Uterus (tissue), 2 donors: Measurements from ENCODE around the gene MAPRE3.

Experiments
- CTCF ChIP-seq, 4 experiments: fragments of 200-600 bp in 2 of 4; fragments of 450-650 bp in 2 of 4; sonication (generic) in 2 of 4; IDR thresholded peaks; one replicate each; pipeline ENCODE4 v1.5.1; 2016 to 2019; ENCODE audit warnings: antibody characterized with exemption in 4 of 4, mild to moderate bottlenecking in 2 of 4, moderate library complexity in 1 of 4
- POLR2A ChIP-seq, 2 donors: fragments of 450-650 bp; IDR thresholded peaks; one replicate each; pipeline ENCODE4 v1.6.1; 2016; ENCODE audit warnings: antibody characterized with exemption in 2 of 2, mild to moderate bottlenecking in 1 of 2, moderate library complexity in 1 of 2

- TF ChIP-seq CTCF (IDR thresholded peaks at IDR 0.05) (no peak), POLR2A (IDR thresholded peaks at IDR 0.05) (no peak)
These were observed 29.0 kb upstream of the MAPRE3 start for GRCh38 chr2:26941486-26941885.
